ENCODE data around the gene NSUN4. TPM values are rescaled to one million over a fixed set of nuclear protein-coding genes. Genes with fewer than 3 reads are reported as not detected.

The NSUN4 gene
- total and polyA plus RNA-seq, 10 of the 15 experiments (the other 5 are each of a cell fraction or from before 2014, with no cell fraction given) = 22.1 to 80.2 (median 29.6) TPM

- TF ChIP-seq SP1 (IDR thresholded peaks at IDR 0.05; ENCODE audit: low read depth, low read length) (peak; percentile 37), FOXM1 (IDR thresholded peaks at IDR 0.05; ENCODE audit: low read depth, low read length) (0 out of 2 replicates have a peak, but pooled peaks have one; percentile 14), NFXL1 (IDR thresholded peaks at IDR 0.05; ENCODE audit: borderline replicate concordance) (no peak), EED (IDR thresholded peaks at IDR 0.05; ENCODE audit: low read depth) (peak; percentile 85), ESRRA (IDR thresholded peaks at IDR 0.05; ENCODE audit: low read length) (no peak), KDM1A (IDR thresholded peaks at IDR 0.05; ENCODE audit: borderline replicate concordance) (no peak), FOXK2 (IDR thresholded peaks at IDR 0.05) (no peak), ZBTB11 (CRISPR knock-in tag; IDR thresholded peaks at IDR 0.05) (peak; percentile 87), WRNIP1 (IDR thresholded peaks at IDR 0.05; ENCODE audit: borderline replicate concordance, low read depth, low read length) (no peak; the same call in 1 of the 2 replicates), SUPT20H (IDR thresholded peaks at IDR 0.05; ENCODE audit: borderline replicate concordance, control insufficient read depth, low read depth, low read length) (no peak), CREM (IDR thresholded peaks at IDR 0.05; ENCODE audit: low read depth) (peak; percentile 96), TAF1 (IDR thresholded peaks at IDR 0.05; ENCODE audit: borderline replicate concordance, low read depth, low read length) (peak; percentile 96), MTA2 (IDR thresholded peaks at IDR 0.05; ENCODE audit: low read depth) (0 out of 2 replicates have a peak, but pooled peaks have one; percentile 40), STAT3 (IDR thresholded peaks at IDR 0.05; ENCODE audit: low read depth, low read length) (no peak), BACH1 (IDR thresholded peaks at IDR 0.05; ENCODE audit: borderline replicate concordance) (peak; percentile 96), CHD4 (IDR thresholded peaks at IDR 0.05) (no peak), RUNX3 (IDR thresholded peaks at IDR 0.05; ENCODE audit: low read length) (peak; percentile 59), POU2F2 (IDR thresholded peaks at IDR 0.05; ENCODE audit: borderline replicate concordance, low read depth, low read length) (peak; percentile 54; the same call in 1 of the 3 replicates), BMI1 (IDR thresholded peaks at IDR 0.05; ENCODE audit: borderline replicate concordance) (no peak), ZBED1 (IDR thresholded peaks at IDR 0.05; ENCODE audit: borderline replicate concordance) (peak; percentile 97), ZZZ3 (IDR thresholded peaks at IDR 0.05; ENCODE audit: control insufficient read depth, insufficient read length, low read depth) (no peak), RELA (IDR thresholded peaks at IDR 0.05; ENCODE audit: borderline replicate concordance, partially characterized antibody) (peak; percentile 89), MEF2B (IDR thresholded peaks at IDR 0.05; ENCODE audit: partially characterized antibody, poor library complexity, severe bottlenecking) (no peak), POLR2AphosphoS2 (IDR thresholded peaks at IDR 0.05; ENCODE audit: low read depth, low read length) (no peak), NBN (IDR thresholded peaks at IDR 0.05) (peak; percentile 91), TCF7 (IDR thresholded peaks at IDR 0.05; ENCODE audit: borderline replicate concordance) (no peak), LARP7 (IDR thresholded peaks at IDR 0.05) (peak; percentile 53; the same call in 1 of the 2 replicates), SPI1 (IDR thresholded peaks at IDR 0.05; ENCODE audit: borderline replicate concordance, insufficient read depth, low read depth, low read length) (no peak), HDAC2 (IDR thresholded peaks at IDR 0.05) (no peak), PKNOX1 (IDR thresholded peaks at IDR 0.05) (peak; percentile 43; the same call in 1 of the 2 replicates)
Observed at GRCh38 chr1:46340404-46341221, at the start of gene NSUN4 (continued).

Measured in GM12878 (cell line).